ENCODE data around the gene RORC.

Gene RORC

GRCh38 chr1:151825751-151826660 lies 5.6 kb downstream of the RORC start:
- no peak for DNase-seq

DNA sequence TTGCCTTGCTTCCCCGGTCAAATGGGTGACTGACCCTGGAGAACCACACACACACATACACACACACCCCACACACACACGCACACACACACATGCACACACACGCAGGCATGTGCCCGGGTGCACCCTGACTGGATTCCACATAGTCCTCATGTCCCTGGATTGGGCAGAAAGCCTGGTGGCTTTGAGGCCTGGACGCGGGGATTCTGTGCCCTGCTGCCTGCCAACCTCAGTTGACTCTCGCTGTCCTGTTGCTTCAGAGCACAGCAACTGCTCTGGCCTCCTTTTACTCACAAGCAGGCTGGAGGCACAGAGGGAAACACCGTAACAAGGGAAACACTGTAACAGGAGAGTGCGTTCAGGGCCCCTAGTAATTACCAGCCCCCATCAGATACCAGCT lies 6.4 kb downstream of the RORC start:
- no peak for DNase-seq

GRCh38 chr1:151823175-151823574 lies 8.4 kb downstream of the RORC start:
- DNase-seq, result no peak

GRCh38 chr1:151822404-151822803 lies 9.2 kb downstream of the RORC start:
- DNase-seq, result no peak

- DNase-seq, result no peak
These were observed 10.7 kb downstream of the RORC start for GRCh38 chr1:151820940-151821339.

- no peak for DNase-seq
These were observed 11.5 kb downstream of the RORC start for GRCh38 chr1:151819976-151820623.

DNA sequence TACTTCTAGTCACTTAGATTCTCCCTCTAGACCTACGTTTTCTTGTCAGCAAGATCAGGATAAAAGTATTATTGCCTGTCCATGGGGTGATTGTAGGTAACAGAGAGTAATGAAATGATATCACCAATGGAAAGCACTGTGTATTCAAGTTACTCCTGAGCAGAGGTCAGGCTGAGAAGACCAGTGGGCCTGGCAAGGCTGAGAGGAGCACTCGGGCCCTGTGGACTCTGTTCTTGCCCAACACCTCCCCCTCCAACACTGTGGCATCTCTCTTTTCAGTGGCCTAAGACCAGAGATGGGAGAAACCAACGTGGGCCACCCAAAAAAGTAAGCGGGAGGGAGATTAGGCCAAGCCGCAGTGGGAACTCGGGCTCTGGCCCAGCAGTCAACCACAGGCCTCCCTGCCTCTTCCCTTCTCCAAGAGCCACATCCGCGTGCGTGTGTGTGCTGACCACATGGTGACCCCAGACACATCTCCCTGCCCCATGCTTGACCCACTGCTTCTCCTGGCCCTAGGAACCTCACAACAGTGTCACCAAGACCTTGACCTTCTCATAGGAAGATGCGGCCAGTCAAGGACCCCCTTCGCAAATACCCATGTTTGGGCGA lies 12.3 kb downstream of the RORC start:
- no peak for DNase-seq

- no peak for DNase-seq
These were observed 14.3 kb downstream of the RORC start for GRCh38 chr1:151817353-151817730.

DNA sequence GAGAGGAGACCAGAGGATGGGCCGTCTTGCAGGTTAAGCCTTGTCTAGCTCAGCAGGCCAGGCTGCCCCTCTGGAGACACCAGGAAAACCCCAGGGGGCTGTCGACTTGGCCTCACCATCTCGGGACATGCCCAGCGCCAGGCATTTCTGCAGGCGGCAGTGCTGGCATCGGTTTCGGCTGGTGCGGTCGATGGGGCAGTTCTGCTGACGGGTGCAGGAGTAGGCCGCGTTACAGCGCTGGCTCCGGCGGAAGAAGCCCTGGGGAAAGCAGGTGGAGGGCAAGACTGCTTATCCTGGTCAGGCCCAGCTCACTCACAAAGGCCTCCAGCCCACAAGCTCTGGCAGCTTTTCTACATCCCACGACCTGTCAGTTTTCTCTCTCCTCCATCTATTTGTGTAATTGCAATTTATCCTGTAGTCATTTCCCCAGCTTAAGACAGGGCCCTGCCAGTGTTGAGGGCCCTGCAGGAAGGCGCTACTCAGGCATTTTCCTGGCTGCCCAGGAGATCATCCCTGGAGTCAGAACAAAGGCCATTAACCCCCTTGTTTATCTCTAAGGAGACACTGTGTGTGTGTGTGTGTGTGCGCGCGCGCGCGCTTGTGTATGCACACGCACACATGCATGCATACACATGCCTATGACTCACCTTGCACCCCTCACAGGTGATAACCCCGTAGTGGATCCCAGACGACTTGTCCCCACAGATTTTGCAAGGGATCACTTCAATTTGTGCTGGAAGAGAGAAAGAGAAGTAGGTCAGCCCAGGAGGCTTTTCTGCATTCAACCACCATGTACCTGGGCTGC lies 14.9 kb downstream of the RORC start:
- DNase-seq, result no peak

DNA sequence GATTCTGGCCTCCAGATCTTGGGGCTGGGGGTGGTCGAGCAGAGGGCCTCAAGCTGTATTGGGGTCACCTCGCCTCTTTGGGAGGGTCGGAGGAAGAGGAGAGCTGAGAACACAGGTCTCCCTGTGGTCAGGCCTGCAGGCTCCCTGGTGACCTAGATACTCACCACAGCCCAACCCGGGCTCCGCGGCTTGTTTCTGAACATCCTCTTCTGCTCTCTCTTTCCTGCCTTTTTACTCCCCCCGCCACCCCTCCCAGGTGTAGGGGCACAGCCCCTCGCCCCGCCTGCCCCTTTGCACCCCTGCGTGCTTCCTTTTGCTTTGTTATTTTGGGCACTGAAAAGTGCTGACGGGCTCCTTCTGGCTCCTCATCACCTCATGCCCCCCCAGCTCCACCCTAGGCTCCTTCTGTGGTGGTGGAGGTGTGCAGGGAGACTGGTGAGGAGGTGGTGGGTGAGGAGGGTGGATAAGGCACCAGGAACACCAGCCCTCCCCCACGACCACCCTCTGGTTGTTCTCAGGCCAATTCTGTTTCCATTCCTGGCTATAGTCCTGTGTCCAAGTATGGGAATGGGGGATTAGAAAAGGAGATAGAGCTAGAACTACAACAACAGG lies 15.8 kb downstream of the RORC start:
- DNase-seq, result no peak

GRCh38 chr1:151814971-151815545 lies 16.5 kb downstream of the RORC start:
- no peak for DNase-seq

DNA sequence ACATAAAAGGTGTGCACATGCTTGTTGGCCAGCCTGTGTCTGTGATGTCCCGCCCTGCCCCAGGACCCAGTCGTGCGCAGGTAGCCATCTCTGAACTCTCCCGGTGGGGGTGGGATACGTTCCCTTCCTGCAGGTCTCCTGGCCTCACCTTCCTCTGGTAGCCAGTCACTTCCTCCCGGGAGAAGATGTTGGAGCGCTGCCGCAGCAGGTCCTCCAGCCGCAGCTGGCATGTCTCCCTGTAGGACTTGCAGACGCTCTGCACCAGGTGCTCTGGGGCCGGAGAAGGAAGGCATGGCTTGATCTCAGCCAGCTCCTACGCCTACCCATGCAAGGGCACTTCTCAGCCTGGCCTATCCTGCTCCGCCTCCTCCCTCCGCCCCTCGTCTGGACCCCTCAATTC lies 17.2 kb downstream of the RORC start:
- DNase-seq, result no peak

GRCh38 chr1:151813271-151813977 lies 18.2 kb downstream of the RORC start:
- DNase-seq, result no peak

- no peak for DNase-seq
These were observed 20.4 kb downstream of the RORC start for GRCh38 chr1:151811181-151811580.

DNA sequence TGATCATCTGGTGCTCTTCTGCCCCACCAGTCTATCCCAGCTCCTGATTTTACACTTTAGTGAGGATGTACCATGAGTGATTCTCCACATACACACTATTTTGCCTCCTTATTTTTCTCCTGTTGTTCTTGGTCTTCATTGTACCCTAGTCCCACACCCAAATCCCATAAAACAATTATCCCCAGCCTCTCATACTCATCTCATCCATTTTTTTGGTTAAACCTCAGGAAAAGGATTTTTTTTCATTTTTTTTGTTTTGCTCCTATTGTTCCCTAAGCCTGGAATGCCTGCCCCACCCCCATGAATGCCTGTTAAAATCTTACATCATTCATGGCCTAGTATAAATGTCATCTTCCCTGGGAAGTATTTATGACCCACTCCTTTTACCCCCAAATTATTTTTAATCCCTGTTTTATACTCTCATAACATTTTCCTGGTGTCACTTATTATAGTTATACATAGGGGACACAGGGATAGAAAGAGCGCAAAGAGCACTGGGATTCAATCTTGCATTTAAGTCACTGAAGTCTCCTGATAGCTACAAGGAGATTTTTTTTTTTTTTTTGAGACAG lies 21.5 kb downstream of the RORC start:
- no peak for DNase-seq

- DNase-seq, result no peak
These were observed 22.2 kb downstream of the RORC start for GRCh38 chr1:151809290-151809984.

- no peak for DNase-seq
These were observed 23.8 kb downstream of the RORC start for GRCh38 chr1:151807766-151808165.

DNA sequence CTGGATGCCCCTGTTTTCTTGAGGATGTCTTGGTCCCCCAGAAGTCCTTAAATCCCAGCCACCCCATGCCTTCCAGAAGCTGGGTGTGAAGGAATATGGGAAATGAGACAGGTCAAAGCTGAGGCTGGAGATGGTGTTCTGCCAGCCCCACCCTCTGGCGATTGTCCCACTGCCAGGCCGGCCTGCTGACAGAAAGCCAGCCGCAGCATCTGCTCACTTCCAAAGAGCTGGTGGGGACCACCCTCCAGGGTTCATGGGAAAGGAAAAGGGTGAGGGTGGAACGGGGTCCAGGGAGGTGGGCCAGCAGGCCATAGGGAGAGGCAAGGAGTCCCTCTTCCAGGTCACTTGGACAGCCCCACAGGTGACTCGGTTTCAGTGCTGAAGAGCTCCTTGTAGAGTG lies 24.5 kb downstream of the RORC start:
- no peak for DNase-seq

GRCh38 chr1:151806170-151806569 lies 25.4 kb downstream of the RORC start:
- no peak for DNase-seq

GRCh38 chr1:151805066-151805820 lies 26.4 kb downstream of the RORC start, which contains the start of gene LINGO4:
TSS of gene LINGO4 (minus strand) at chr1:151805419. CDS start at chr1:151802704, 2,715 bp downstream.
- no peak for DNase-seq

Measured in EL (cell line).